Mucosa of descending colon (tissue), 3 donors: ENCODE measurements around the gene NCOA5. TPM values are rescaled to one million over a fixed set of nuclear protein-coding genes. Genes with fewer than 3 reads are reported as not detected.
A peak's percentile ranks its signal among the peaks of the same experiment; 100 is the strongest.

Experiments used
- ATAC-seq: fragments of 200-7000 bp; cut with Tn5 transposase; one replicate; pipeline ENCODE4 v1.9.1; 2020; ENCODE audit warnings: mild to moderate bottlenecking, moderate library complexity
- DNase-seq, 3 donors: peaks; one replicate each; pipeline ENCODE4 v3.0.0-alpha.2; 2020
- H3K36me3 ChIP-seq: fragments of 200-600 bp; one replicate; pipeline ENCODE4 v1.8.0; 2021; ENCODE audit warnings: low read depth, mild to moderate bottlenecking
- H3K4me1 ChIP-seq: fragments of 200-600 bp; one replicate; pipeline ENCODE4 v1.8.0; 2021; ENCODE audit warnings: low read depth, mild to moderate bottlenecking
- H3K4me3 ChIP-seq: fragments of 200-600 bp; one replicate; pipeline ENCODE4 v1.8.0; 2021; ENCODE audit warnings: mild to moderate bottlenecking
- H3K9me3 ChIP-seq: fragments of 200-600 bp; one replicate; pipeline ENCODE4 v1.8.0; 2021; ENCODE audit warnings: mild to moderate bottlenecking
- intact Hi-C, 2 donors: fragments of 100-400 bp; cut with DNase I in 1 of 2; cut with micrococcal nuclease in 1 of 2; formaldehyde crosslinking; loops; one replicate each; pipeline versions ENCODE4 v1.11.0 to v1.11.1; 2022; cut with DNase I, micrococcal nuclease
- total RNA-seq, 3 donors: library from RNA; stranded (reverse); fragmentation: NEBNext Ultra II Directional in 2 of 3; extraction: Animal tissue kit (Norgen Biotek cat#: 25700) in 2 of 3; gene quantifications; one replicate each; pipeline versions ENCODE4 v1.2.1 to v1.2.4, GENCODE V29; 2021 to 2023
- TF ChIP-seq, protein P1 (sequence below): fragments of 200-600 bp; IDR thresholded peaks from one replicate; pipeline ENCODE4 v1.8.0; 2022; ENCODE audit warnings: antibody characterized with exemption, mild to moderate bottlenecking
- donor health status: DM: no; HTN: no; CAD: no; lungs with moderate emphysema.
- donor health status: DM: no; HTN: no; CAD: no.
- donor health status: DM: no; HTN: yes; CAD: no.

The NCOA5 gene
- total RNA-seq, 3 donors from 2014 or later = 23.7 to 36.6 (median 24.2) TPM

DNA sequence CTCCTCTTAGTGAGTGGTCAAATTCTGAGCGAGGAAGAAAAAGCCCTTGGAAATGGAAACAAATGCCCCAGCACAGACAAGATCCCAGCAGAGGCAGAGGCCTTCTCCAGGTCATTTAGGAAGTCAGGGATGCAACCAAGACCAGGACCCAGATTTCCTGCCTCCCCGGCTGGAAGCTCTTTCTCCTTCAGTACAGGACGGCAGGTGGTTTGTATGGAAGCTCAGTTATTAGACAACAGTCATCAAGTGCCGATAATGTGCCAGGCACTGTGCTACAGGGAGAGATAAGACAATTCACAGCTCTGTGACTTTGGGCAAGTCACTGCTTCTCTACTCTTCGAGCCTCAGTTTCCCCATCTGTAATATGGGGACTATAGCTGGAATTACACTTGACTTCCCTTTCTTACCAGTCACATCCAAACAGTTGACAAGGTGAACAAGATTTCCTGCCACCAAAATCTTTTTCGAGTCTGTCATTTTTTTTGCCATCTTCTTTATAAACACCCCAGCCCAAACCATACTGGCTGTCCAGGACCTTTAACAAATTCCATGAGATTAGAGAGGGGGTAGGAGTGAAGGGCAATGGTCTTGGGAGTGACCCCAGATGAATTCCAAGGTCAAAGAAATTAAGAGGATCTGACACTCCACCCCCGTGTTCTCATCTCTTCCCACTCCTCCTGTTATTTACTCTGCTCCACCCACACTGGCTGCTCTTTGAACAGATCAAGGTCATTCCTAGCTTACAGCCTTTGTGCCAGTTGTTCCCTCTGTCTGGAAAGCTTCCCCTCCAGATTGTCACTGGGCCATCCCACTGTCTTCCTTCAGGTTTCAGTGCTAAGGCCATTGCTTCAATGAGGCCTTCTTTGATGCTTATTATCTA is 75.0 kb downstream of the NCOA5 start:
- H3K9me3 ChIP-seq = no peaks in the 10 kb centered on the region
- peaks cover 8% of the 10 kb centered on the region for H3K4me1 ChIP-seq
- no peaks in the 10 kb centered on the region for H3K36me3 ChIP-seq
- ATAC-seq (no peak), DNase-seq (no peak)
- intact Hi-C loops = no loop called here
- H3K4me3 ChIP-seq = no peak overlapping the region
- TF ChIP-seq, protein P1, sequence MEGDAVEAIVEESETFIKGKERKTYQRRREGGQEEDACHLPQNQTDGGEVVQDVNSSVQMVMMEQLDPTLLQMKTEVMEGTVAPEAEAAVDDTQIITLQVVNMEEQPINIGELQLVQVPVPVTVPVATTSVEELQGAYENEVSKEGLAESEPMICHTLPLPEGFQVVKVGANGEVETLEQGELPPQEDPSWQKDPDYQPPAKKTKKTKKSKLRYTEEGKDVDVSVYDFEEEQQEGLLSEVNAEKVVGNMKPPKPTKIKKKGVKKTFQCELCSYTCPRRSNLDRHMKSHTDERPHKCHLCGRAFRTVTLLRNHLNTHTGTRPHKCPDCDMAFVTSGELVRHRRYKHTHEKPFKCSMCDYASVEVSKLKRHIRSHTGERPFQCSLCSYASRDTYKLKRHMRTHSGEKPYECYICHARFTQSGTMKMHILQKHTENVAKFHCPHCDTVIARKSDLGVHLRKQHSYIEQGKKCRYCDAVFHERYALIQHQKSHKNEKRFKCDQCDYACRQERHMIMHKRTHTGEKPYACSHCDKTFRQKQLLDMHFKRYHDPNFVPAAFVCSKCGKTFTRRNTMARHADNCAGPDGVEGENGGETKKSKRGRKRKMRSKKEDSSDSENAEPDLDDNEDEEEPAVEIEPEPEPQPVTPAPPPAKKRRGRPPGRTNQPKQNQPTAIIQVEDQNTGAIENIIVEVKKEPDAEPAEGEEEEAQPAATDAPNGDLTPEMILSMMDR = no peak

DNA sequence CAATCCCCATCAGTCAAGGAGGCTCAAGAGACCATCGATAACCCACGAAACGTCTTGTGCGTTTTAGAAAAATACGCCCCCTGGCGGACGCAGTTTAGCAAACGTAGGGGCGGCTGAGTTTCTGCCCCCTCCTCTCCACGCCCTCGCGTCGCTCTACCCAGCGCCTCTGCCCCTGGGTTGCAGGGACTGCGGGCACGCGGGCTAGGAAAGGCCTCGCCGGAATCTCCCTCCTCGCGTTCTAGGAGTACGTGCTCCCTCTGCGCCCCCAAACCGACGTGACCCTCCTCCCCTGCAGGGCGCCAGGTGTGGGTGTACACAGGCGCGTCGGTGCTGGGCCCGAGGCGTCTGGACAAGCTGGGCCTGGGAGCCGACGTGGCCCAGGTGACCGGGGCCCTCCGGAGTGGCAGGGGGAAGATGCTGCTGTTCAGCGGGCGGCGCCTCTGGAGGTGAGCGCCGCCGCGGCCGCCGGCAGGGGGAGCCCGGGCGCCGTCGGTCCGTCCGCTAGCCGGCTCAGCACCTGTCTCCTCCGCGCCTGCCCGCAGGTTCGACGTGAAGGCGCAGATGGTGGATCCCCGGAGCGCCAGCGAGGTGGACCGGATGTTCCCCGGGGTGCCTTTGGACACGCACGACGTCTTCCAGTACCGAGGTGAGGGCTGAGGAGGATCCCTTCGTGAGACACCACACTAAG is 75.8 kb downstream of the NCOA5 start:
- intact Hi-C loops = no loop called here
- TF ChIP-seq, protein P1 = peak; percentile 64
- ATAC-seq = peak; percentile 90
- peak; percentile 61 to 76 (median 71) for DNase-seq
- H3K4me3 ChIP-seq = no peak overlapping the region
- H3K36me3 ChIP-seq = no peaks in the 10 kb centered on the region
- peaks cover 8% of the 10 kb centered on the region for H3K4me1 ChIP-seq
- H3K9me3 ChIP-seq = no peaks in the 10 kb centered on the region

DNA sequence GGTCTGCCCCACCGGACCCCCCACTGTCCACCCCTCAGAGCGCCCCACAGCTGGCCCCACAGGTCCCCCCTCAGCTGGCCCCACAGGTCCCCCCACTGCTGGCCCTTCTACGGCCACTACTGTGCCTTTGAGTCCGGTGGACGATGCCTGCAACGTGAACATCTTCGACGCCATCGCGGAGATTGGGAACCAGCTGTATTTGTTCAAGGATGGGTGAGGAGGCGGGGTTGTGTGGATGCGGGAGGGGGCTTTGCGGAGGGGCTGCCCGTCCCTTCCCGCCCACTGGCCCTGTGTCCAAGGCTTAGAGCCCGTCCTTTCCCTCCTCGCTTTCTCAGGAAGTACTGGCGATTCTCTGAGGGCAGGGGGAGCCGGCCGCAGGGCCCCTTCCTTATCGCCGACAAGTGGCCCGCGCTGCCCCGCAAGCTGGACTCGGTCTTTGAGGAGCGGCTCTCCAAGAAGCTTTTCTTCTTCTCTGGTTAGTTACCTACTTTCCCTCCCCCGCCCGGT is 76.4 kb downstream of the NCOA5 start:
- Histone ChIP-seq H3K4me3 (no peak overlapping the region), H3K4me1 (peaks cover 8% of the 10 kb centered on the region), H3K9me3 (no peaks in the 10 kb centered on the region), H3K36me3 (no peaks in the 10 kb centered on the region)
- TF ChIP-seq, protein P1 = no peak
- ATAC-seq = no peak
- intact Hi-C loops = no loop called here
- no peak for DNase-seq

DNA sequence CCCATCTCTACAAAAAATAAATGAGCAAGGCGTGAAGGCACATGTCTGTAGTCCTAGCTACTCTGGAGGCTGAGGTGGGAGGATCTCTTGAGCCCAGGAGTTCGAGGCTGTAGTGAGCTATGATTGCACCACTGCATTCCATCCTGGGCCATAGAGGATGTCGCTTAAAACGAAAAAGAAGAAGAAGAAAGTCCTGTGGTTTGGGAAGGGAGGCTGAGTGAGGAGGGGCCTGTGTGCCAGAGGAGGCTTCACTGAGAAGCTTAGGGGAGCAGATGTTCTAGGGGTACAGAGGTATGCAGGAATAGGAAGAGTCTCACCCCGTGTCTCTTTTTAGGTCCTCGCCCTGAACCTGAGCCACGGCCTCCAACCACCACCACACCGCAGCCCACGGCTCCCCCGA is 76.8 kb downstream of the NCOA5 start:
- TF ChIP-seq, protein P1 = no peak
- ATAC-seq = no peak
- peaks cover 8% of the 10 kb centered on the region for H3K4me1 ChIP-seq
- no peaks in the 10 kb centered on the region for H3K36me3 ChIP-seq
- intact Hi-C loops = no loop called here
- H3K4me3 ChIP-seq = no peak overlapping the region
- H3K9me3 ChIP-seq = no peaks in the 10 kb centered on the region
- no peak for DNase-seq

DNA sequence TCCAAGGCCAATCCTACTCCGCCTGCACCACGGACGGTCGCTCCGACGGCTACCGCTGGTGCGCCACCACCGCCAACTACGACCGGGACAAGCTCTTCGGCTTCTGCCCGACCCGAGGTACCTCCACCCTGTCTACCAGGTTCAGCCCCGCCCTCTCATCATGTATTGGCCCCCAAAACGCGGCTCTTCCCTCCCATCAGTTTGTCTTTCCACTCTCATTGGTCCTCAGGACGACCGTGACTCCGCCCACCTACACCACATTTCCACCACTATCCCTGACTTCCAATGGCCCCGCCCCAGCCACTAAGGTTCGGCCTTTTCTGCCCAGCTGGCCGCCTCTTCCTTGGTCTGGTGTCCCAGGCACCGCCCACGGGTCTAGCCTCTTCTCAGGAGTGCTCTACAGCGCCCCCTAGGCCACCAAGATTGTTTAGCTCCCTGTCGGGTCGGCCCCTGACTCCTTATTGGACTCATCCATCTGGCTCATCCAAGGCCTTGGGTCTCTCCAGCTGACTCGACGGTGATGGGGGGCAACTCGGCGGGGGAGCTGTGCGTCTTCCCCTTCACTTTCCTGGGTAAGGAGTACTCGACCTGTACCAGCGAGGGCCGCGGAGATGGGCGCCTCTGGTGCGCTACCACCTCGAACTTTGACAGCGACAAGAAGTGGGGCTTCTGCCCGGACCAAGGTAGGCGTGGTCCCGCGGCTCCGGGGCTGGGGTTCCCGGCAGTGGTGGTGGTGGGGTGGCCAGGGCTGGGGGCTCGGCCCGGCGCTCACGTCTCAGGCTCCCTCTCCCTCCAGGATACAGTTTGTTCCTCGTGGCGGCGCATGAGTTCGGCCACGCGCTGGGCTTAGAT is 77.9 kb downstream of the NCOA5 start:
- ATAC-seq = peak; percentile 57
- intact Hi-C loops = no loop called here

More for the DNA sequence above, 77.9 kb downstream of the NCOA5 start:
- H3K36me3 ChIP-seq = no peaks in the 10 kb centered on the region
- H3K4me1 ChIP-seq = peaks cover 8% of the 10 kb centered on the region
- peak; percentile 62 to 87 (median 62) for DNase-seq
- TF ChIP-seq, protein P1 = no peak
- no peaks in the 10 kb centered on the region for H3K9me3 ChIP-seq
- no peak overlapping the region for H3K4me3 ChIP-seq
